HUDEP-2 (cell line): Measurements from ENCODE around the gene NASP.

ENCODE experiments used
- DNase-seq, 76 experiments: peaks; one replicate each; lab custom pipeline; 2025; ENCODE audit not compliant: unreplicated experiment in 76 of 76; lab: John Stamatoyannopoulos, UW

Gene NASP

GRCh38 chr1:45619149-45619921, 35.5 kb downstream of the NASP start:
- DNase-seq = no peak

GRCh38 chr1:45620588-45621500, 37.0 kb downstream of the NASP start:
- no peak for DNase-seq

- no peak for DNase-seq
Observed at GRCh38 chr1:45621501-45621836, 37.6 kb downstream of the NASP start.

GRCh38 chr1:45621895-45622523, 38.2 kb downstream of the NASP start:
- no peak for DNase-seq

- DNase-seq = no peak
Observed at GRCh38 chr1:45622524-45623394, 38.9 kb downstream of the NASP start.

- peak in 4 of 76 experiments; percentile 3 to 10 (median 10) for DNase-seq
Observed at GRCh38 chr1:45623972-45624371, 40.1 kb downstream of the NASP start, which contains the start of gene CCDC17. Gene CCDC17, minus strand, starts transcription at chr1:45624054. Its CDS starts 145 bp downstream, at chr1:45623909.

GRCh38 chr1:45629035-45629434, 45.2 kb downstream of the NASP start:
- DNase-seq = no peak

- no peak for DNase-seq
Observed at GRCh38 chr1:45630429-45630828, 46.6 kb downstream of the NASP start.

GRCh38 chr1:45635211-45635610, 51.4 kb downstream of the NASP start:
- DNase-seq = no peak

- no peak for DNase-seq
Observed at GRCh38 chr1:45640293-45640692, 56.5 kb downstream of the NASP start.

- no peak for DNase-seq
Observed at GRCh38 chr1:45643321-45643720, 59.5 kb downstream of the NASP start.

GRCh38 chr1:45643978-45644377, 60.1 kb downstream of the NASP start:
- DNase-seq = no peak

GRCh38 chr1:45644661-45645060, 60.8 kb downstream of the NASP start:
- no peak for DNase-seq

- no peak for DNase-seq
Observed at GRCh38 chr1:45647248-45648021, 63.6 kb downstream of the NASP start.

GRCh38 chr1:45654540-45655280, 70.9 kb downstream of the NASP start:
- DNase-seq = no peak

- DNase-seq = no peak
Observed at GRCh38 chr1:45656573-45657226, 72.9 kb downstream of the NASP start.

- no peak for DNase-seq
Observed at GRCh38 chr1:45658171-45658570, 74.3 kb downstream of the NASP start.

- no peak for DNase-seq
Observed at GRCh38 chr1:45659222-45659621, 75.4 kb downstream of the NASP start.
